Osteocyte (in vitro differentiated cells): ENCODE results near the gene SHFL. TPM values are rescaled to one million over a fixed set of nuclear protein-coding genes. Genes with fewer than 3 reads are reported as not detected.

Source experiments
- DNase-seq: peaks from one replicate; pipeline ENCODE4 v3.0.0; 2021; ENCODE audit warnings: mixed read lengths; ENCODE audit not compliant: unreplicated experiment; ENCODE audit errors: extremely low spot score
- H3K27ac Mint-ChIP-seq: one replicate; pipeline ENCODE4 v1.8.0; 2021; ENCODE audit warnings: mild to moderate bottlenecking, mixed read lengths; ENCODE audit not compliant: unreplicated experiment
- H3K27me3 Mint-ChIP-seq: one replicate; pipeline ENCODE4 v1.8.0; 2021; ENCODE audit warnings: mixed read lengths; ENCODE audit not compliant: unreplicated experiment
- H3K36me3 Mint-ChIP-seq: one replicate; pipeline ENCODE4 v1.8.0; 2021; ENCODE audit warnings: mixed read lengths; ENCODE audit not compliant: unreplicated experiment
- H3K4me1 Mint-ChIP-seq: one replicate; pipeline ENCODE4 v1.8.0; 2021; ENCODE audit warnings: mixed read lengths; ENCODE audit not compliant: unreplicated experiment
- H3K4me3 Mint-ChIP-seq: one replicate; pipeline ENCODE4 v1.8.0; 2021; ENCODE audit warnings: mild to moderate bottlenecking, moderate library complexity, mixed read lengths; ENCODE audit not compliant: unreplicated experiment
- H3K9me3 Mint-ChIP-seq: one replicate; pipeline ENCODE4 v1.8.0; 2021; ENCODE audit warnings: mixed read lengths; ENCODE audit not compliant: unreplicated experiment
- CTCF ChIP-seq: fragments of 200-600 bp; sonication (generic); IDR thresholded peaks from 2 replicates; pipeline ENCODE4 v1.5.0; 2021; ENCODE audit warnings: antibody characterized with exemption, mild to moderate bottlenecking, moderate library complexity
- total RNA-seq: library from RNA; stranded (reverse); gene quantifications from 2 replicates; pipeline ENCODE4 v1.2.1, GENCODE V29; 2021

The SHFL gene
- total RNA-seq, 1 donor from 2014 or later: 38.7 TPM

GRCh38 chr19:10100163-10100785 lies 14.2 kb downstream of the SHFL start:
- H3K4me1 Mint-ChIP-seq: peaks cover 5% of the 10 kb centered on the region

GRCh38 chr19:10102787-10103236 lies 16.7 kb downstream of the SHFL start:
- Mint-ChIP-seq H3K4me1 (peaks cover 12% of the 10 kb centered on the region), H3K27ac (no peak overlapping the region), H3K36me3 (peaks cover 6% of the 10 kb centered on the region), H3K27me3 (peaks cover 4% of the 10 kb centered on the region), H3K9me3 (no peaks in the 10 kb centered on the region), H3K4me3 (no peak overlapping the region)
- no peak for TF ChIP-seq CTCF
- no peak for DNase-seq

More at GRCh38 chr19:10100163-10100785, 14.2 kb downstream of the SHFL start:
- no peak overlapping the region for H3K27ac Mint-ChIP-seq
- no peak for TF ChIP-seq CTCF
- H3K27me3 Mint-ChIP-seq: peaks cover 4% of the 10 kb centered on the region
- DNase-seq: no peak
- H3K9me3 Mint-ChIP-seq: no peaks in the 10 kb centered on the region
- no peak overlapping the region for H3K4me3 Mint-ChIP-seq
- H3K36me3 Mint-ChIP-seq: no peaks in the 10 kb centered on the region

DNA sequence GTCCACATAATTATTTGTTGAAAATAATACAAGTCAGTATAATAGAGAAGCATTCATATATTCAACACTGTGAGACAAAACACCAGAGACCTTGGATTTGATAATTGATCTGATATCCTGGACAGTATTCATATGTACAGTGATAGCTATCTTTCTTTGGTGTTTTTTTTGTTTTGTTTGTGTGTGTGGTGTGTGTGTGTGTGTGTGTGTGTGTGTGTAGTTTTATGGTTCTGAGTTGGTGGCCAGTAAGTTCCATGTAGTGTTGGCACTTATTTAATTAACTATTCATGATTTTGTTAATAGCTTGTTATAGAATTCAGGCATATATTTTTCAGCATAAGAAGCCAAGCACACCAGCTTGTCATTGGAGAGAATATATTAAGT lies 18.0 kb downstream of the SHFL start:
- no peak for DNase-seq
- Mint-ChIP-seq H3K27me3 (peaks cover 4% of the 10 kb centered on the region), H3K4me3 (no peak overlapping the region), H3K27ac (no peak overlapping the region), H3K36me3 (peaks cover 6% of the 10 kb centered on the region), H3K4me1 (peaks cover 12% of the 10 kb centered on the region), H3K9me3 (no peaks in the 10 kb centered on the region)
- no peak for TF ChIP-seq CTCF

- H3K27ac Mint-ChIP-seq: no peak overlapping the region
These were observed 18.8 kb downstream of the SHFL start for GRCh38 chr19:10104665-10105508.

More at GRCh38 chr19:10104665-10105508, 18.8 kb downstream of the SHFL start:
- no peak for DNase-seq
- H3K27me3 Mint-ChIP-seq: no peaks in the 10 kb centered on the region
- H3K4me1 Mint-ChIP-seq: peaks cover 12% of the 10 kb centered on the region
- H3K4me3 Mint-ChIP-seq: no peak overlapping the region
- peaks cover 12% of the 10 kb centered on the region for H3K36me3 Mint-ChIP-seq
- TF ChIP-seq CTCF: no peak
- H3K9me3 Mint-ChIP-seq: no peaks in the 10 kb centered on the region
